ENCODE measurements around the gene PXYLP1.

Gene PXYLP1

GRCh38 chr3:141280690-141281089 lies 49.1 kb downstream of the PXYLP1 start:
- DNase-seq (ENCODE audit: low read depth): no peak
- TF ChIP-seq CTCF (conservative IDR thresholded peaks at IDR 0.05; ENCODE audit: low read depth, low read length): no peak
- H3K4me3 ChIP-seq (ENCODE audit: low read length): no peak overlapping the region

- no peak for TF ChIP-seq CTCF (conservative IDR thresholded peaks at IDR 0.05; ENCODE audit: low read depth, low read length)
- no peak for DNase-seq (ENCODE audit: low read depth)
- H3K4me3 ChIP-seq (ENCODE audit: low read length): no peak overlapping the region
These were observed 53.9 kb downstream of the PXYLP1 start for GRCh38 chr3:141285570-141285969.

GRCh38 chr3:141286856-141287255 lies 55.2 kb downstream of the PXYLP1 start:
- no peak for DNase-seq (ENCODE audit: low read depth)
- no peak overlapping the region for H3K4me3 ChIP-seq (ENCODE audit: low read length)
- TF ChIP-seq CTCF (conservative IDR thresholded peaks at IDR 0.05; ENCODE audit: low read depth, low read length): no peak

GRCh38 chr3:141287326-141287725 lies 55.7 kb downstream of the PXYLP1 start:
- no peak for TF ChIP-seq CTCF (conservative IDR thresholded peaks at IDR 0.05; ENCODE audit: low read depth, low read length)
- DNase-seq (ENCODE audit: low read depth): no peak

DNA sequence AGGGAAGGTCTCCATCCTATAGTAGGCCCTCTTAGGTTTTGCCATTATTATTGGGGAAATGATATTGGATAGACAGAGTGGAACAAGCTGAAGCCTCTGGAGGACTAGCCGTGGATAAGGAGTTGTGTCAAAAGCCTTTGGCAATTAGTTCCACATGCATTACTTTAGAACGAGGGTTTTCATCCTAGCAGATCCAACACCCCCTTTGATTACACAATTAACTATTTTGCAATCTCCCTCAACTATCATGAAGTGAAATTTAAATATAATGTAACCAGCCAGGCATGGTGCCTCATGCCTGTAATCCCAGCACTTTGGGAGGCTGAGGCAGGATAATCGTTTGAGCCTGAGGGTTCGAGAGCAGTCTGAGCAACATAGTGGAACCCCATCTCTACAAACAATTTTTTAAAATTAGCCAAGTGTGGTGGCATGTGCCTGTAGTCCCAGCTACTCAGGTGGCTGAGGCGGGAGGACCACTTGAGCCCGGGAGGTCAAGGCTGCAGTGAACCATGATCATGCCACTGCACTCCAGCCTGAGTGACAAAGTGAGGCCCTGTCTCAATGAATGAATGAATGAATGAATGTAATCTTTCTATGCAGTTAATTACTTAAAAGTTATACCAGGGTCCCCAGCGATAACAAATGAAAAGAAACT lies 56.8 kb downstream of the PXYLP1 start:
- no peak for TF ChIP-seq CTCF (conservative IDR thresholded peaks at IDR 0.05; ENCODE audit: low read depth, low read length)
- DNase-seq (ENCODE audit: low read depth): no peak
- no peak overlapping the region for H3K4me3 ChIP-seq (ENCODE audit: low read length)

More at GRCh38 chr3:141287326-141287725, 55.7 kb downstream of the PXYLP1 start:
- H3K4me3 ChIP-seq (ENCODE audit: low read length): no peak overlapping the region

- H3K4me3 ChIP-seq (ENCODE audit: low read length): no peak overlapping the region
- no peak for TF ChIP-seq CTCF (conservative IDR thresholded peaks at IDR 0.05; ENCODE audit: low read depth, low read length)
- no peak for DNase-seq (ENCODE audit: low read depth)
These were observed 57.7 kb downstream of the PXYLP1 start for GRCh38 chr3:141289228-141289772.

All from retinal pigment epithelial cell (primary cell).